SJCRH30 (cell line): Measurements from ENCODE around the gene IRF1. TPM values are rescaled to one million over a fixed set of nuclear protein-coding genes. Genes with fewer than 3 reads are reported as not detected.

Experiments
- DNase-seq, 2 experiments: peaks; one replicate each; pipeline ENCODE4 v3.0.0-alpha.2; 2015 to 2020
- H3K27ac ChIP-seq: fragments of 250-450 bp; sonication (Bioruptor Pico); 2 replicates; pipeline ENCODE4 v1.5.1; 2020; ENCODE audit warnings: mild to moderate bottlenecking, moderate library complexity
- H3K27me3 ChIP-seq: fragments of 250-450 bp; sonication (Bioruptor Pico); 2 replicates; pipeline ENCODE4 v1.5.1; 2020; ENCODE audit warnings: mild to moderate bottlenecking, moderate library complexity
- H3K36me3 ChIP-seq: fragments of 250-450 bp; sonication (Bioruptor Pico); 2 replicates; pipeline ENCODE4 v1.5.1; 2020; ENCODE audit warnings: mild to moderate bottlenecking, moderate library complexity
- H3K4me1 ChIP-seq: fragments of 250-450 bp; sonication (Bioruptor Pico); 2 replicates; pipeline ENCODE4 v1.5.1; 2020; ENCODE audit warnings: mild to moderate bottlenecking, moderate library complexity
- H3K4me3 ChIP-seq: fragments of 250-450 bp; sonication (Bioruptor Pico); 2 replicates; pipeline ENCODE4 v1.5.1; 2020; ENCODE audit warnings: mild to moderate bottlenecking, moderate library complexity
- H3K9me3 ChIP-seq: fragments of 250-450 bp; sonication (Bioruptor Pico); replicated peaks from 2 replicates; pipeline ENCODE4 v1.5.1; 2020; ENCODE audit warnings: mild to moderate bottlenecking, moderate library complexity
- total RNA-seq: library from RNA; depleted of rRNA; stranded (reverse); fragments of >200 nt; shearing (Covaris generic); gene quantifications from 2 replicates; pipeline ENCODE4 v1.2.3, GENCODE V29; 2014

The IRF1 gene
- total RNA-seq, 1 experiment from 2014 or later = 13.9 TPM

DNA sequence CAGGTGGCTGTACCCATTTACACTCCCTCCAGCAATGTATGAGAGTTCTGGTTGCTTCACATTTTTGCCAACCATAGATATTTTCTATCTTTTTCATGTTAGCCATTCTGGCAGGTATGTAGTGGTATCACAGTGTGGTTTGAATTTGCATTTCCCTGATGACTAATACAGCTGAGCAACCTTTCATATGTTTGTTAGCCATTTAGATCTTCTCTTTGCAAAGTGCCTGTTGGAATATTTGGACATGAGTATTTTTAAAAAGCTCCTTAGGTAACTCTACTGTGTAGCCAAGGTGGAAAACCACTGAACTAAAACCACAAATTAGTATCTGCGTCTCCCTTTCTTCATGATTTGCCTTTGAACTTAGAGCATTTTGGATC lies 31.9 kb downstream of the IRF1 start:
- Histone ChIP-seq H3K4me1 (peaks cover 55% of the 10 kb centered on the region), H3K27me3 (no peaks in the 10 kb centered on the region), H3K4me3 (no peak overlapping the region), H3K9me3 (no peaks in the 10 kb centered on the region), H3K36me3 (no peaks in the 10 kb centered on the region), H3K27ac (peak overlapping the region; percentile 81)
- no peak for DNase-seq

DNA sequence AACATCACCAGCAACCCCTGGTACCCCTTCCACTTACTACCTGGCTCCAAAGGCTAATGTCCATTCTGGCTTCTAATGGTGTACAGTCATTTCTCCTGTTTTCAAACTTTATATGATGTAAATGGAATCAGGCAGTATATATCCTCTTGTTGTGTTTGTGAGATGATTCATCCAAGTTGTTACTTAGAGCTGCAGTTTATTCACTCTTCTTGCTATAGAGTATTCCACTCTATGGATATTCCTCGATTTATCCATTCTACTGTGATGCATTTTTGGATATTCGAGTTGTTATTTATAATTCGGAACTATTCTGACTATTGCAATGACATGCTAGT lies 32.4 kb downstream of the IRF1 start:
- Histone ChIP-seq H3K27ac (peak overlapping the region; percentile 81), H3K36me3 (no peaks in the 10 kb centered on the region), H3K9me3 (no peaks in the 10 kb centered on the region), H3K4me3 (no peak overlapping the region), H3K4me1 (peaks cover 50% of the 10 kb centered on the region), H3K27me3 (no peaks in the 10 kb centered on the region)
- no peak for DNase-seq

DNA sequence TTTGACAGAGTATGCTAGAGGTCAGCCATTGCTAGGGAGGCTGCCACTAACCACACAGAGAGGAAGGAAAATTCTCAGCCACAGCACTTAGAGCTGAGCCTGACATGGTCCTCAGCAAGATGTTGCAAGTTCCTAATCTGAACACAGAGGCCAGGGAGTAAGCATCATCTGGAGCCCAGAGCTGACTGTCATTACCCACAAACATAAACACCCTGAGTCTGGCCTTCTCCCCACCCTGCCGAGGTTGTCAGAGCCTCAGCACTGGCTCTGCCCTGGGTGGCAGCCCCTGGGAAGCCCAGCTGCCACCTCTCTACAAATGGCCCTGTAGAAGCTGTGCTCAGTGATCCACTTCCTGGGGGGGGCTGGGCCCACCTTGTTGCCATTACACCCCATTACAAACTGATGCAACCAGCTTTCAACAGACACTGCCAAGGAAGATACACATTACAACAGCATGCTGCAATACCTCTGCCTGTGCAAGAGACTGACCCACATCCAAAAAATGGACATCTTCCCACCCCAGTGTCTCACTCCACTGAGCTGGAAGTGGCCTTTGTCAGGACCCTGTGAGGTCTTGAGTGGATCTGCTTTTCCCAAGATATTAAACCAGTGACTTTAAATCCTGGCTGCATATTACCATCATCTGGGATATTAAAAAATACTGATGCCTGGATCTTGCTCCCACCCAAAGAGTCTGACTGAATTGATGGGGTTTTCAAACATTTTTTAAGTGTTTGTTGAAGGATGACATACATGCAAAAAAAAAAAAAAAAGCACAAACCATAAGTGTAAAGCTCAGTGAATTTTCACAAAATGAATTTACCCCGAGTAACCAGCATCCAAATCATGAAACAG lies 33.0 kb downstream of the IRF1 start:
- Histone ChIP-seq H3K9me3 (no peaks in the 10 kb centered on the region), H3K27ac (no peak overlapping the region), H3K4me1 (peaks cover 44% of the 10 kb centered on the region), H3K36me3 (no peaks in the 10 kb centered on the region), H3K27me3 (no peaks in the 10 kb centered on the region), H3K4me3 (no peak overlapping the region)
- DNase-seq = peak in 1 of 2 experiments; percentile 37

DNA sequence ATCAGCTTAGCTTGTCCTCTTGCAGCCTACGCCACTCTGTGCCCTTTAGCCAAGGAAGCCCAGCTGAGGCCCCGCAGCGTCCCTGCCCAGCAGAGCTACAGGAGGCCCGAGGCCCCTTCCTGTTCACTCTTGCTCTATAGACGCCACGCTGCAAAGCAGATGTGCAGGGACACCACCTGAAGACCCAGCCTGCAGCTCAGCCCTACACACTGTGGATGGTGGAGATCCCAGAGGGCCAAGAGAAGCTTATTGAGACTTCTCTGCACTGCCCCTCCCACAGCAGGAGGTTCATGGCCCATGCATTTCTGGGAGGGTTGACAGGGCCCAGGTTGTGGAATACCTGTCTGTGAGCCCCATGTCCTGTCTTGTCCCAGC lies 33.6 kb downstream of the IRF1 start:
- Histone ChIP-seq H3K36me3 (no peaks in the 10 kb centered on the region), H3K9me3 (no peaks in the 10 kb centered on the region), H3K27ac (no peak overlapping the region), H3K4me3 (no peak overlapping the region), H3K4me1 (peaks cover 44% of the 10 kb centered on the region), H3K27me3 (no peaks in the 10 kb centered on the region)
- no peak for DNase-seq

DNA sequence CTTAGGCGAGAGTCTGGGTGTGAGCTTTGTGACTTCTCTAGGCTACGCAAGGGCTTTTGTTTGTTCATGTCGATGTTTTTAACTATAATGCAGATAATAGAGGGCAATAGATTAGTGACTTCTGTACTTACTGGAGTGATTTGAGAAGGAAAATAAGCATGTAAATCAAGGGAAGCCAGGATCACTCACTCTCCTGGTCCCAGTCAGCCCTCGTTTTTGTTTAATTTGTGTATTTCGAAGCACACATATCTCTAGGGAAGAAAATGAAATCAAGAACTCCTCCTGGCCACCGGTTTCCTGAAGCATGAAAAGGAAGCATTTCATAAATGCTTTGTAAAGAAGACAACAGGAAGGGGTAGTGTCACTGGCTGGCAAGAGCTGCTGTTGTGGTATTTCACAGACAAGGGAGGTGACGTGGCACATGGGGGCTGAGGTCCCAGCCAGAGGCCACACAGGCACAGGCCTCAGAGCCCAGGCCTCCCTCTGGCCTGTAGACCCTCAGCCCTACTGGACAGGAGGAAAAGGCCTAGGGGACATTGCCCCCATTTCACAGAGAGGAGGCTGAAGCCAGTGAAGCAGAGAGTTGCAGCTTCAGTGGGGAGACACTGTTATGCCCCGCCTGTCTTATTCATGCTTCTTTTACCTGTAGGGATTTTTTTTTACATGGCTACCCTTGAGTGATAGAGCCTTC lies 34.1 kb downstream of the IRF1 start:
- Histone ChIP-seq H3K36me3 (no peaks in the 10 kb centered on the region), H3K4me1 (peaks cover 44% of the 10 kb centered on the region), H3K4me3 (no peak overlapping the region), H3K27me3 (no peaks in the 10 kb centered on the region), H3K27ac (no peak overlapping the region), H3K9me3 (no peaks in the 10 kb centered on the region)
- DNase-seq = no peak

DNA sequence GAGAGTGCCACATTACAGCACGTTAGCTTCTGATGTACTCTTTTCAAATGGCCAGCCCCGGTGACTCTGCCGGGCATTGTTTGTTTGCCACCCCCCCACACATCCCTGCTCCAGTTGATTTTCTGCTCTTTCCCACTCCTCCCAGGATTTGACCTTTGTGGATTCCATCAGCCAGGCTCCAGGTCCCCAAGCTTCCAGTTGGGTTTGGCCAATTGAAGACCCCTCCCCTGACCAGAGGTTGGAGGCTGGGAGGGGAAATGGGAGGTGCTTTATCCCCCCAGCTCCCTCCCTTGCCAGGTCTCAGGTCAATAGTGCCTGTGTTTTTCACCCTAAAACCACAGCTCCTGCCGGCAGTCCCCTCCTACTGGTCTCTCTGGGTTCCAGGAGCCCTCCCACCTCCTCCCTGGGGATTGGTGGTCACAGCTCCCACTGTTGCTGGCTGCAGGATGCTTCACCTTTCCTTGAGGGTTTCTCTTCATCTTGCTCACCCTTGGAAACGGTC lies 34.9 kb downstream of the IRF1 start:
- Histone ChIP-seq H3K27ac (no peak overlapping the region), H3K4me3 (no peak overlapping the region), H3K9me3 (no peaks in the 10 kb centered on the region), H3K4me1 (peaks cover 43% of the 10 kb centered on the region), H3K36me3 (no peaks in the 10 kb centered on the region), H3K27me3 (no peaks in the 10 kb centered on the region)
- no peak for DNase-seq

DNA sequence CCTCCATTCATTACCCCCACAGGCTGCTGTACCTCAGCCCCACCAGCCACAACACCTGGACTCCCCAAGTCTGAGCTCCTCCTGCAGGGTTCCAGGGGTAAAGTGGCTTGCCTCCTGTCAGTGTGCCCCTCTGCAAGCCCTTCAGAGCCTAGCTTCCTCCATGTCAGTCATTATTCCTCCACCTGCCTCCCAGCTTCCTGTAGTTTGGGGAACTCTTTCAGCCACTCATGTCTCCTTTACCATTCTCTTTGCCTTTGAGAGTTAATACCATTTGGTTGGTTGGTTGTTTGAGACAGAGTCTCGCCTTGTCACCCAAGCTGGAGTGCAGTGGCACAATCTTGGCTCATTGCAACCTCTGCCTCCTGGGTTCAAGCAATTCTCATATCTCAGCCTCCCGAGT lies 36.2 kb downstream of the IRF1 start:
- Histone ChIP-seq H3K4me1 (peaks cover 33% of the 10 kb centered on the region), H3K27me3 (no peaks in the 10 kb centered on the region), H3K9me3 (no peaks in the 10 kb centered on the region), H3K4me3 (no peak overlapping the region), H3K27ac (no peak overlapping the region), H3K36me3 (no peaks in the 10 kb centered on the region)
- DNase-seq = no peak

DNA sequence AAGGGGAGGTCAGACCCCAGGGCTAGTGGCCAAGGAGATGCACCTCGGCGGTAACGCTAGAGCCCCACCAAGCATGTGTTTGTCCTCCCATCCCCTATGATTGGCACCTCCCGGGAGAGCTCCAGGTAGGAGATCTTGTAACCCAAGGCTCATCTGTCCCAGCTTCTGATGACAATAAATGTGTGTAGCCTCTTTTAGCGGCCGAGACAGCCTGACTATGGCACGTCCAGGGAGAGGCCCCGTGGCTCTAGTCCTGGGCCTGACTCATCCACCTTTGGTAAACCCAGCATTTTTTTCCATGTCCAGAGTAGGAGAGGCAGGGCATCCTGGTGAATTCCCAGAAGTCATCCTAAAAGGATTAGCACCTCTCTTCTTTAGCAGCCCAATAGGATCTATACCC lies 39.2 kb downstream of the IRF1 start:
- Histone ChIP-seq H3K4me3 (no peak overlapping the region), H3K27me3 (no peaks in the 10 kb centered on the region), H3K36me3 (no peaks in the 10 kb centered on the region), H3K4me1 (peaks cover 13% of the 10 kb centered on the region), H3K27ac (no peak overlapping the region), H3K9me3 (no peaks in the 10 kb centered on the region)
- no peak for DNase-seq

DNA sequence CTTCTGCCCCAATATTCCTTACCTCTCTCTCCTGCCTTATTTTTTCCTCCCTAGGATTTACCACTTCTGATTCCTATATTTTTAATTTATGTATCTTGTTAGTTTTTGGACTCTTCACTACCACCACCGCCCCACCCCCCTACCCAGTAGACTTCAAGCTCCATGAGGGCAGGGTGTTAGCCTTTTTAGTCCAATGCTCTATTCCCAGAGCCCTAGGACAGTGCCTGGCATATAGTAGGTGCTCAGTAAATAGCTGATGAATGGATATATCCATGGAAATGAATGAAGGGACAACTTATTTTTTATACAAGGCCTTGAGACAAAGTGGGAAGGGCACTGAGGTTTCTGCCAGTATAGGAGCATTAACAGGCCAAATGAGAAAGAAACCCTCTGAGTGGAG lies 41.5 kb downstream of the IRF1 start:
- Histone ChIP-seq H3K27ac (no peak overlapping the region), H3K27me3 (no peaks in the 10 kb centered on the region), H3K9me3 (no peaks in the 10 kb centered on the region)

DNA sequence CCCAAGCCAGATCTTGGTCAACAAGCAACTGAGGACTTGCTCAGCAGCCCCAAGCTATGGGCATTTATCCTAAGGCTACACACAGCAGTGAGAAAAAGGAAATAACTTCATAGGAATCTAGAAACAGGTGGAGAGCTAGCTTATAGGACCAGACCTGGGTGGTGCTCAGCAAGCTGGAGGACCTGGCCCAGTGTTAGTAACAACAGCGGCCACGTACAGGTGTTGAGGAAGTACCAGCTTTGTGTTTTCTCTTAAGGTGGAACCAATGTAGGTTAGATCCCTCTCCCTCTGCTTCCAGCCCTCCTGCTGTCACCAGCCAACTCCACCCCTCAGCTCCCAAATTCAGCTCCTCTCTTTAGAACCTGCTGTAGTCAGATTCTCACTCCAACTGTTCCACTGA lies 43.4 kb downstream of the IRF1 start:
- H3K4me1 ChIP-seq = peaks cover 10% of the 10 kb centered on the region
- no peak overlapping the region for H3K27ac ChIP-seq
- H3K4me3 ChIP-seq = no peak overlapping the region
- no peaks in the 10 kb centered on the region for H3K9me3 ChIP-seq
- H3K36me3 ChIP-seq = no peaks in the 10 kb centered on the region
- no peaks in the 10 kb centered on the region for H3K27me3 ChIP-seq
- no peak for DNase-seq

More for the DNA sequence above, 41.5 kb downstream of the IRF1 start:
- peaks cover 10% of the 10 kb centered on the region for H3K4me1 ChIP-seq
- no peak for DNase-seq
- H3K36me3 ChIP-seq = no peaks in the 10 kb centered on the region
- H3K4me3 ChIP-seq = no peak overlapping the region

DNA sequence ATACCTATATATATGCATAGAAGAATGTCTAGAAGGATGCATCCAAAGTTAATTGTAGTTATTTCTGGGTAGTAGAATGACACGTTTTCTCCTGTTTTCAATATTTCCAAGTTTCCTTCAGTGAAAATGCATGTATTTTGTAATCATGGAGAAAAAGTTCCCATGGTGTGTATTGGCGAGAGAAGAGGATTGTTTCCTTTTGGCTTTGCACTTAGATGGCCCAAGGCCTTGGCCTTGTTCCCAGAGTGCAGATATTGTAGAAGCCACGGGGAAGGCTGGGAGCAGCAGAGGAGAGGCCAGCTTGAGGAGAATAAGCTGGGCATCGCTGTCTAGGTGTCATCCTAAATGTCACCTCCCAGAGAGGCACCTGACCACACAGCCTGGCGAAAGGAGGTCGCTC lies 44.0 kb downstream of the IRF1 start:
- H3K27ac ChIP-seq = no peak overlapping the region
- no peaks in the 10 kb centered on the region for H3K27me3 ChIP-seq
- H3K36me3 ChIP-seq = no peaks in the 10 kb centered on the region
- no peaks in the 10 kb centered on the region for H3K9me3 ChIP-seq
- H3K4me3 ChIP-seq = no peak overlapping the region
- peak in 1 of 2 experiments; percentile 34 for DNase-seq
- peaks cover 10% of the 10 kb centered on the region for H3K4me1 ChIP-seq

DNA sequence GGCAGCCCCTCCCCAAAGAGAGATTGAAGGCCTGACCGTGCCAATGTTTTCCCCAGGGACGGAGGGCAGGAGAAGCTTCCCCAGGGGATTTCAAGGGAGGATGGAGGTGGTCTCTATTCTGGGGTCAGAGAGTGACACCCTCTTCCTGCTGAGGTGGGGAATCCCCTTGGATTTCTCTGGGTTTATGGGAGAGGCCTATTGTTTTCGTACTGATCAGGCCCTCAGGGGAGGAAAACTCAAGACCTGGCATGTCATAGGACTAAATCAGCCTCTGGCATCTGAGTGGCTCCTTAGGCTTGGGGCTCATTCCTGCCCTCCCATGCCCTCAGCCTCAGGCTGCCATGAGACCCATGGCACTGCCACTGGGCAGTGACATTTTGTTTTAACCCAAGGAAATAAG lies 44.6 kb downstream of the IRF1 start:
- H3K36me3 ChIP-seq = no peaks in the 10 kb centered on the region
- DNase-seq = no peak

DNA sequence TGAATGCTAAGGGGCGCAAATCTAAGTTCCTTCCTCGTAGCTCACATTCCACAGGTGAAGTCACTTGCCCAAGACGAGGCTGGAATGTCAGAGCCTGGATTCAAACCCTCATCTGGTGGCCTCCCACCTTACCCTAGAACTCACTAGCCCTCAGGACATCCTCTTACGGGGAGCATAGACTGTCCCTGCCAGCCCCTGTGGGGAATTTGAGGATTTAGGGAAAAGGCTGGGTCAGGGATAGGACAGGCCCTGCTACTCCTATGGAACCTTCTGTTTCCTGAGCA lies 45.0 kb downstream of the IRF1 start:
- Histone ChIP-seq H3K27me3 (no peaks in the 10 kb centered on the region), H3K36me3 (no peaks in the 10 kb centered on the region), H3K4me1 (peaks cover 6% of the 10 kb centered on the region), H3K4me3 (no peak overlapping the region), H3K9me3 (no peaks in the 10 kb centered on the region), H3K27ac (no peak overlapping the region)
- DNase-seq = no peak

More for the DNA sequence above, 44.6 kb downstream of the IRF1 start:
- Histone ChIP-seq H3K4me1 (peaks cover 10% of the 10 kb centered on the region), H3K27me3 (no peaks in the 10 kb centered on the region), H3K4me3 (no peak overlapping the region), H3K27ac (no peak overlapping the region), H3K9me3 (no peaks in the 10 kb centered on the region)

DNA sequence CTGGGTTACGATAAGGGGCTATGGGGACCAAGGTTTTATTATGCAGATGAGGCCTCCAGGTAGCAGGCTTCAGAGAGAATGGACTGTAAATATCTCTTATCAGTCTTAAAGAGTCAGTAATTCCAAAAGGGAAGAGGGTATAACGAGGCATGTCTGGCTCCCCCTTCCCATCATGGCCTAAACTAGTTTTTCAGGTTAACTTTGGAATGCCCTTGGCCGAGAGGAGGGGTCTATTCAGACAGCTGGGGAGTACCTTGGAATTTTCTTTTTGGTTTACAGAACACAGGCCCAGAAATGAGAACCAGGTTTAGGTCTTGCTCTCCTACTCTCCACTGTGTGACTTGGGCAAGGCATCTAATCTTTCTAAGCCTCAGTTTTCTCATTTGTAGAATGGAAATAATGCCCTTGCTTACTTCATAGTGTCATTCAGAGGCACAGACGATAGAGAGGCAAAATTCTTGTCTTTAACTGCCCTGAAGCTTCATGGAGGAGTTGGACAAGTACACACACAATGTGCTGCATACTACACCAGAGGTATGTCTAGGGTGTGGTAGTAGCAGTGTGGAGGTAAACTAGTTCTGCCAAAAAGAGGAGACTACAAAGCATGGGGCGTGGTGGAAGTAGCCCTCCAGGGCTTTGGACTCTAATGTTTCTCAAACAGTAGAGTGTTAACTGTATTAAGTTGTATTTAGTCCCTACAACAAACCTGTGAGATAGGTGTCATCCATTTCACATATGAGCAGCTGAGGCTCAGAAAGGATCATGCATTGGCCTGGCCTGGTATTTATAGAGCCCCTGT lies 45.5 kb downstream of the IRF1 start:
- H3K27ac ChIP-seq = no peak overlapping the region
- H3K4me1 ChIP-seq = peaks cover 6% of the 10 kb centered on the region; the same call in 1 of the 2 replicates
- H3K27me3 ChIP-seq = no peaks in the 10 kb centered on the region
- H3K9me3 ChIP-seq = no peaks in the 10 kb centered on the region
- H3K36me3 ChIP-seq = no peaks in the 10 kb centered on the region
- H3K4me3 ChIP-seq = no peak overlapping the region
- no peak for DNase-seq

DNA sequence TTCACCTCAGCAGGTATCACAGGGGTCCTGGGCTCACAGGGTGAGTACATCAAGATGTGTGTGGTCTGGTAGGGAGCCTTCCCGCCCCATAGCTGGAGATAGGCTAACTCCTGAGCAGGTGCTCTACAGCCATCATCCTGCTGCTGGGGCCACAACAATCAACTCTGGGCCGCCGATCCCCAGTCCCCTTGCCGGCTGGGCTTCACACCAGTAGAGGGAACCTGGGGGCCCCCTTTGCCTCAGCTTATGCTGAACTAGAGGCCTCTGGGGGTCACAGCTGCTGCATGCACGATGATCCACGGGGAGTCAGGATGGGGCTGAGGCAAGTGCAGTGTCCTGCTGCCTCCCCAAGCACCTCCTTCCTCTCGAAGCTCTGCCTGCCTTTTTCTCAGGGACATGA lies 46.5 kb downstream of the IRF1 start:
- H3K4me1 ChIP-seq = peaks cover 11% of the 10 kb centered on the region; the same call in 1 of the 2 replicates
- H3K4me3 ChIP-seq = no peak overlapping the region
- DNase-seq = peak in 1 of 2 experiments; percentile 28
- H3K36me3 ChIP-seq = no peaks in the 10 kb centered on the region
- no peaks in the 10 kb centered on the region for H3K9me3 ChIP-seq
- no peak overlapping the region for H3K27ac ChIP-seq
- H3K27me3 ChIP-seq = no peaks in the 10 kb centered on the region
